Endometrial microvascular endothelial cells (primary cell): Measurements from ENCODE around the gene FNBP1. TPM values are rescaled to one million over a fixed set of nuclear protein-coding genes. Genes with fewer than 3 reads are reported as not detected.
"Not testable (repeated sequence)": the region's sequence is repeated elsewhere in the genome, so short reads cannot be mapped to it uniquely, and the experiment has no call there.

ENCODE experiments used
- in situ Hi-C: cut with HindIII; loops from 2 replicates; pipeline ENCODE4 v1.10.0; 2017; ENCODE audit warnings: low sequenced_read_pairs, low pct_unique_long_range_greater_than_20kb; ENCODE audit errors: inconsistent ontology term
- total RNA-seq: library from RNA; depleted of rRNA; stranded (reverse); fragments of >200 nt; gene quantifications from one replicate; pipeline ENCODE4 v1.2.3, GENCODE V29; 2015; ENCODE audit errors: inconsistent ontology term

FNBP1 gene
- total RNA-seq, 1 donor from 2014 or later, result 6.9 TPM

DNA sequence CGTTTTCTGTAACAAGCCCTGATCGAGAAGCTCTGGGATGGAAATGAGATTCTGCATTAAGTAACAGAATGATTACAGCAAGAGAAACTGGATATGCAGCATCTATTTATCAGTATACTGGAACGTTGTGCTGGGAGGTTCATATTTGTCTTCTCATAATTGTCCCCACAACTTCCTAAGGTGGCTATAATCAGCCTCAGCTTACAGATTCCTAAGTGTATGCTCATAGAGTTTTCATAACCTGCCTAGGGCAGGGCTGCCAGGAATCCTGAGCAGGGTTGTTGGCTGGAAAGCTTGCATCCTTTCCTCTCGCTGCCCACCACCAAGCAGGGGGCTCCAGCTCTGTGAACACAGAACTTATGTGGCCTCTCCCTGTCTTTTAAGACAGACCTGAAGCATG is 70.2 kb downstream of the FNBP1 start:
- in situ Hi-C loops, result no loop called here

DNA sequence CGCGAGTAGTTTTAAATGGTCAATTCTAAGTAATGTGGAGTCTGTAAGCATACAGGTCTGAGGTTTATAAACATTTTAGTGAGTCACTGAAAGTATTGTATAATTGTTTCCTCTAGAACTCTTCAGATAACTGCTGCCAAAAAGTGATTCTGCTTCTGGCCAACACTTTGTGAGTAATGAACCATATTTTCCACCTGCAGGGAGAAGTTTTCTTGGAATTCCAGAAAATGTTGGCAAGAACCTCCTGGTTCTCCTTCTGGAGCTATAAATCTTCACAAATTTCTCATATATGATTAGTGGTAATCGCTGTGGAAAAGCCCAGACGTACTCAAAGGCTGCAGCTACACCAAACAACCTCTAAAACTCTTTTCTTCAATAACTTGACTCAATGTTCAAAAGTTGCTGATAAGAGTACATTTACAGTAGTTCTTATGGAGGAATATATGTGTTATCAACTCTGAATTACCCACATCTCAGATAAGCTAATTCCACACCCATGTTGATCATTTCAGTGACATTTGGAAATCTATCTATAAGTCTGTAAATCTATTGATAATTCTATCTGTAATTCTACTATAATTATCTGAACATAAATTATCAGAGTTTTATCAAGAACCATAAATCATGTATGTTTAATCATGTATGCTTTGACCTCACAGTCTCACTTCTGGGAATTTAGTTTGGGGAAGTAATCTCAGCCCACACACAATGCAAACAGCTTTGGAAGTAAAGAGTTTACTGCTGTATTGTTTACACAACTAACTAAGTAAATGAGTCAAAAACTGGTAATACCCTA is 74.1 kb downstream of the FNBP1 start:
- in situ Hi-C loops, result no loop called here

DNA sequence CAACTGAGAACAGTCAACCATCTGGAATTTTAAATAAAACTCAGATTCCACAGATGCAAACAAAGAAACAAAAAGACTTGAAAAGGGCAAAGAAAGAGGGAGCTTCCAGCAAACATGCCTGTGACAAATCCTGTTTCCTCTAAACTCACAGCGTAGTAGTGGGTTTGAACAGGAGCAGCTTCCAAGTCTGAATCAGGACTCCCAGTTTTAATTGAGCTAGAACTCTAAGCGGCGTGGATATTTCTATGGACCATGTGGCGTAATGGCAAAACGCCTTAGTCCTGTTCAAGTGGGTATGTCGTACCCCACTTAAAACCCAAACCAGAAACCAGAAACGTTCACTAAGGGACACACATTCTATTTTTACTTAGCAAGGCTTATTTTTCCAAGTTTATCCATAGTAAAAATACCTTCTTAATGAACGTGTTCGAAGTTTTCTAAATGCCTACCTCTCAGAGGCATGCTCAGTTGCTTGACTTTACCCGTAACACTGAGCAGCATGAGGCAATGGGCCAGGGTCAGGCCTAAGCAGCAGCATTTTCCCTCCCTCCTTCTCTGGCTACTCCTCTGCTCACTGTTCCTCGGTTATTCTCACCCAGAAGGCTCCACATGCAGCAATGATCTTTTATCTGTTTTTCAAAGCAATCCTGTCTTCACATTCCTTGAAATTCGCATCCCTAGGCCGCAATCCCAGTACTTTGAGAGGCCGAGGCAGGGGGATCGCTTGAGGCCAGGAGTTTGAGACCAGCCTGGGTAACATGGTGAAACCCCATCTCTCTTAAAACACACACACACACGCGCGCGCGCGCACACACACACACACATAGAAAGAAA is 77.9 kb downstream of the FNBP1 start:
- in situ Hi-C loops, result no loop called here

DNA sequence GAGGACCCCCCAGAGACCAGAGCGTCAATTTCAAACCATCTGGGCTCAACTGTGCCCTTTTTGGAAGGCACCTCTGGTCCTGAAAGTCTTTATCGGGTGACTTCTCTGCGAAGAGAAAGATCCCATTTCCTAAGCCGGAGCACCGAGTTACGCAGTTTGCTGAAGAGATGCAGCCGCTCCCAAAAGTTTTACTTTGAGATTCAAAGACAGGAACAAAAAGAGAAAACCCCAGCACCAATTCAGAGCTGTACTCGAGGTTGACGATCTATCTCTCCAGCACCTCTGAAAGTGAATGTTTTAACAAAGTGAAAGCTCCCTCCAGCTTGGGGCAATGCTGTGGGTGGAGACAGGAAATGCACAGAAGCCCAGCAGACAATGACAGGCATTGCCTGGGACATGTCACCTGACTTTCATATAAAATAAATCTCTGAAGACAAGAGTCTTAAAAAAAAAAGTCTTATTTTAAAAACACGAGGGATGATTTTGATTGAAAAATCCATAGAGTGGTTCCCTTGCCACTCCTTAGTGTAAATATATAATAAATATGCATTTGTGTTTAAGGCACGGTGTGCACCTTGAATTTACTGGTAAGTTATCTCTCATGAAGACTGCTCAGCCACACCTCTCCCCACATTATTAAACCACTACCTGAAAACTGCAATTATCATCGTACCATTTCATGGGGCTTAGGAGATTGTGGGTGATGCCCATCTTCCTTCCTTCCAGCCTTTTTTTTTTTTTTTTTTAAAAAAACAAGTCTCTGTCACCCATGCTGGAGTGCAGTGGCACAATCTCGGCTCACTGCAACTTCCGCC is 79.9 kb downstream of the FNBP1 start:
- in situ Hi-C loops, result no loop called here

DNA sequence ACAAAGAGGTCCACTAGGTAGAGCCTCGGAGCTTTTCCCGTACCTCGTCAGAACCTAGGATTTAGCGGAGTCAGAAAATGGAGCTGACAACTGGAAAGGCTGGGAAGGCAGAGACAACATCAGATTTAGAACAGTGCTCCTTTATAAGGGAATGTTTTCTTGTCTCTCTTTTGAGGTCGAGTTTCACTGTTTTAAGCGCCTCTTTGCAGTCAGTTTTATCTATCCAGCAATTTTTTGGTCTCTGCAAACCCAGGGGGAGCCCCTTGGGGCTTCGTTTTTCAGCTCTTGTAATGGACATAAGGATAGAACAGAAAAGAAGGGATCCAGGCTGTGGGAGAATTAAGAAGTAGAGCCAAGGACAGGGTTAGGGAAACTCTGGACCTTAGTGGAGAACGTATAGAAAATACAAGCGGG is 80.5 kb downstream of the FNBP1 start:
- in situ Hi-C loops, result no loop called here

DNA sequence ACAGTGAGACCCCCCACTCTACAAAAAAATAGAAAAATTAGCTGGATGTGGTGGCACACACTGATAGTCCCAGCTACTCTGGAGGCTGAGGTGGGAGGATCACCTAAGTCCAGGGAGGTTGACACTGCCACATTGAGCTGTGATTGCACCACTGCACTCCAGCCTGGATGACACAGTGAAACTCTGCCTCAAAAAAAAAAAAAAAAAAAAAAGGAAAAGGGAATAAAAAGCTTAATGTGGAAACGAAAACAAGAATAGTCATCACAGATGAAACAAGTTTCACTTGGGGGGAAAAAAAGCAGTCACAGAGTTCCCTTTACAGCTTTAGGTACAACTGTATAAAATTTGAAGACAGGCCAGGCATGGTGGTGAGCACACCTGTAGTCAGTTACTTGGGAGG is 84.2 kb downstream of the FNBP1 start:
- in situ Hi-C loops, result no loop called here

DNA sequence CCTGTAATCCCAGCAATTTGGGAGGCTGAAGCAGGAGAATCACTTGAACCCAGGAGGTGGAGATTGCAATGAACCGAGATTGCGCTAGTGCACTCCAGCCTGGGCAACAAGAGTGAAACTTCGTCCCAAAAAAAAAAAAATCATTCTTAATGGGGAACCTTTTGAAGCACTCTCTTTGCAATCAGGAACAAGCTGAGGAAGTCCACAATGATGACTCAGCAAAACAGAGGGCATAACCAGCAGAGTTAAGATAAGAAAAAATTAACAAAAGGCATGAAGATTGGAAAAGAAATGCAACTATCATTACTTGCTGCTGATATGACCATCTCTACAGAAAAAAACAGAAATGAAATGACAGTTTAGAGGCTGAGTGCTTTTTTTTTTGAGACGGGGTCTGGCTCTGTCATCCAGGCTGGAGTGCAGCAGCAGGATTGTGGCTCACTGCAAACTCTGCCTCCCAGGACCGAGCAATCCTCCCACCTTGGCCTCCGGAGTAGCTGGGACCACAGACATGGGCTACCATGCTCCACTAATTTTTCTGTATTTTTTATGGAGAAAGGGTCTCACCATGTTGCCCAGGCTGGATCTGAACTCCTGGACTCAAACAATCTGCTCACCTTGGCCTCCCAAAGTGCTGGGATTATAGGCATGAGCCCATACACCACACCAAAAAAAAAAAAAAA is 88.0 kb downstream of the FNBP1 start:
- in situ Hi-C loops, result no loop called here

DNA sequence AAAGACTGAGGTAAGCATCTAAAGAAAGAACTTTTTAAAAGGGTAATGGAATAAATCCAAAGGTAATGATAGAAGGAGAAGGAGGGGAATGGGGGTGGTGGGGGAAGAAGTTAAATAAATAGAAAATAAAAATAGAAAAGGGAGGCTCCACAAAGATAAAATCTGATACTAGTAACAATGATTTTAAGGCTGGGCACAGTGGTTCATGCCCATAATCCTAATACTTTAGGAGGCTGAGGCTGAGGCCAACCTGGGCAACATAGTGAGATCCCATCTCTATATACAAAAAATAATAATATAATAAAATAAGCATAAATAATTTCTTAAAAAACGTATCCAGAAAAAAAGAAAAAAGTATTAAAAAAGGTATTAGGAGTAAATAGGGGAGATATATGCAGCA is 89.3 kb downstream of the FNBP1 start:
- in situ Hi-C loops, result no loop called here

DNA sequence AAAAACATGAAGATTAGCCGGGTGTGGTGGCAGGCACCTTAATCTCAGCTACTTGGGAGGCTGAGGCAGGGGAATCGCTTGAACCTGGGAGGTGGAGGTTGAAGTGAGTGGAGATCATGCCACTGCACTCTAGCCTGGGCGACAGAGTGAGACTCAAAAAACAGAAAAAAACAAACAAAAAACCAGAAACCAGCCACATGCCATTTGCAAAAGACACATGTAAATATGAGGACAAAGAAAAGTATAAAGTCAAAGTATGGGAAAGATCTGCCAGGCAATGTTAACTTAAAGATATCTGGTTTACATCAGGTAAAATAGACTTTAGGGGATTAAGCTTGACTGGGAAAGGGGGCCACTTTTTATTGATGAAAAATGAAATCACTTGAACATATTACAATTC is 90.7 kb downstream of the FNBP1 start:
- in situ Hi-C loops, result no loop called here

DNA sequence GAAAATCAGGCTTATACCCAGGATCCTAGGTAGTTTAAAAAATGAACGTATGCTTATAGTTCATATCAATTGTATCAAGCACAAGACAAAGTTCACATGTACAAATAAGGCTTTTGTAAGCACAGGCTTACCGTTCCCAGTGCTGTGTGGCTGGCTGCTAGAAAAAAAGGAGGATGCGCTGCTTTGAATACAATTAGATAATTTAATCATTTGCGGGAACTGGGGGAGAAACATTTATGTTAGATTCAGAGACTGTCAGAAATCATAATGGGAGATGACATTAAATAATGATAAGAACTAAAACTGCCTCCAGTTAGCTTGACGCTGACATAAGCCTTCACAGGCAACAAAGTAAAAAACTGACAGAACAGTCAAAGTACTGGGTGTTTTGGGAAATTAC is 93.2 kb downstream of the FNBP1 start:
- in situ Hi-C loops, result no loop called here

DNA sequence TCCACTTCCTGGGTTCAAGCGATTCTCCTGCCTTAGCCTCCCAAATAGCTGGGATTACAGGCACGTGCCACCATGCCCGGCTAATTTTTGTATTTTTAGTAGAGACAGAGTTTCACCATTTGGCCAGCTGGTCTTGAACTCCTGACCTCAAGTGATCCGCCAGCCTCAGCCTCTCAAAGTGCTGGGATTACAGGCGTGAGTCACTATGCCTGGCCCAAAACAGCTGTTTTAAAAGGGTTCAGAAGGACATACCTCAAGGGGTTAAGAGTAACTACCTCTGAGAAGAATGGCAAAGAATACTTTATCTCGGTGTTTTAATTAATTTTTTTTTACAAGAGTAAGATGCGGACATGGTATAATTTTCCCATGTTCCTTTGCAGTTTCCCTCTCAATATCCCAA is 94.4 kb downstream of the FNBP1 start:
- in situ Hi-C loops, result not testable (repeated sequence)

DNA sequence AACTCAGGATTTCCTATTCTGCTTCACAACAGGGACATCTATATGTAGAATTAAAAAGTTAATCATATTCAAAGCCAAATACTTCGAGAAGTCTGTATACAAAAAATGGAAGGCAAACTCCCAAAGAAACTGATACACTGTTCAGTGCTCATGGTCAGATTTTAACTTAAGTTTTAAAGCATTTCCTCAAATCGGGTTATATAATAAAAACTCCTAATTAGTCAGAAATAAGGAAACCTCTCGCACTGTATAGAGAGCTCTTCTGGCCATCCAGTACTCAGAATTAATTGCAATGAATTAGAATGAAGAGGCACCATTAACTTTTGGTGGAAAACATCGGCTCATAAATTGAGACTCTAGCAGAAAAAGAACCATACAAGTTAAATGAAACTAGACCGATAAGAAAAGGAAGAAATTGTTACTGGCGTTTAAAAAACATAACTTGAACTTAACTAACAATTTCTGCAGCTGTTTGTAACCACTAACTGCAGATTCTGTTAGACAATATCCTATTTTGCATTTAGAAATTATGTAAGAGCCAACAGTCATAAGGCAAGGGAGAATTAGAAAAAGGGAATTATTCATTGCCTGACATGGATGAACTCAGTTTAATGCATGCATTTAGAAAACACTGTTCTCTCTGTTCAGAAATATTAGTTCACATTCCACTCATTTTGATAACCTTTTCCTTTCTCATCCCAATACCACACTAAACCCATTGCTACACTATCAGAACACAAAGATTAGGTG is 96.6 kb downstream of the FNBP1 start:
- in situ Hi-C loops, result no loop called here

DNA sequence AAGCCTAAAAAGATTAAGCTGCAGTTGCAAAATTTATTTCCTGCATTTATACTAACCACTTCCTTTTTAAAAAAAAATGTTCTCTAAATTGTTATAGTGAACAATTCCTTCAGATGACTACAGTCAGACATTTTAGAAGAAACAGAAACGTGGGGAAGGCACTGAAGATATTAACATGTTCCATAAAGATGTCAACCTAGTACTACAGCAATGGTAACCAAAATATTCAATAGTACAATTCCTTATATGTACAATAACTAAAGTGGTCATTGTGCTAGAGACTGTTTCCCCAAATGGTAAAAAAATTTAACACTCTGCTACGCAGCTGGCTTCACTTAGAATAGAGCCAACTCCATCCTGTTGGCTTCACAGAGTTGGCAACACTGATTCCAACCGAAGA is 97.7 kb downstream of the FNBP1 start:
- in situ Hi-C loops, result no loop called here

DNA sequence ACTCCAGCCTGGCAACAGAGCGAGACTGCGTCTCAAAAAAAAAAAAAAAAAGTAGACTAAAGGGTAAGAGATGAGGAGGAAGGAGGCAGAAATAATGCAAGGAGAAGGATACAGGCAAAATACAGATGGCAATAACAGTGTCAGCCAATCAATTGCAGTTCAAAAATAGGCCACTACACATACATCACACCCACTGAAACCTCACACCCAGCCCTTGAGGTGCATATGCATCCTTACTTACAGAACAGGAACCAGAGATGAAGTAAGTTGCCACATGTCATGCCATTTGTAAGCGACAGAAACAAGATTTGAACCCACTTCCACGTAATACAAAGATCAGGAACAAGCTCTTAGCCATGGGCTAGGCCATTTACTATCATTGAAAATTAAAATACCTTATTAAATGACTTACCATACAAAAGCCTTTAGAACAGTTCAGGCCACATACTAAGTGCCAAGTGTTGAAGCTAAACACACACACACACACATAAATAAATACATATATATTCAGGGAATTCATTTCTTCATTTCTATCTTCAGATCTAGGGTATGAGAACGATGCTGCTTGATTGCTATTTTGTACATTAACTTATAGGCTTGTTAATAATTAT is 98.4 kb downstream of the FNBP1 start:
- in situ Hi-C loops, result no loop called here

DNA sequence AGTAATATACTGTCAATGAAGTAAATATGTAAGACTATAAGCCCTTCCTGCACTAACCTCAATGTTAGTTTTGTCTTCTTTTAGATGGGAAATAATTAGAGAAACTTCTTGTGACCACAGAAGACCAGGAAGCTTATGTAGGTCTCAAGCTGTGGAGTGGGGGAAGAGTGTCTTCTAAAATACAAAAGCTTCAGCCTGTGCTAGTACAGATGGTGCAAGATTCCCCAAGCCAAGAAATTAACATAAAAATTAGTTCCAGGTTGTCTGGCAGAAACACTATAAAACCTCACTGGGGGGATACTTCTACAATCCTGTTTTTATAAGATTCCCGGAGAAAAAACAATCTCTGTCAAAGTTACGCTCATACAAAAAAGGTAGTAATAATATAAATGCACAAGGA is 103.6 kb downstream of the FNBP1 start:
- in situ Hi-C loops, result no loop called here

DNA sequence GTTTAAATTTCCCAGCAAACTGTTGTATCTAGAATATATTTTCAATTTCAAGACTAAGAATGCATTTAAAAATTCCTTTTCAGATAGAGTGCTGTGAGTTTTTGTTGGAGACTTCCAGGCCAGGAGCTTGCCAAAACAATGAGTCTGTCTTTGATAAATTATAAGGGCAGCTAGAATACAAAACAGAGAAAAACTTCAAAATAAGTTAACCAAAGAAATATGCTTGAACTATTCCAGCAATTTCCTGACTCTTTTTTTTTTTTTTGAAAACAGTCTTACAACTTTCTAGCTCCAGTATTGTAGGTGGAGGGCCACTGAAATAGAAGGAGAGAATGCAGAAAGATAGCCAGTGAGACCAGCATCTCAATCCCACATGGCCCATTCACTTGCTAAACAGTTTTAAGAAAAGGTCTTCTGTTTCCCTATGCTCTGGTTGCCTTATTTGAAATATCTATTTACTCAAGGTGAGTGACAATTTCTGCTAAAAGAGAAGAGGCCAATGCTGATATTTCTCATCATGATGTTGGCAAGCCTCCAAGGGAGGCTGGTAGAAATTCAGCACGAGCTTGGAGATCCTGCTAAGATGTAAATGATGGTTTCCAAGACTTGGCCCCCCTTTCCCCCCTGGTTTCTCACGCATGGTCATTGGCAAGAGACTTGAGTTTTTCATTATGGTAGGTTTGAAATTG is 104.6 kb downstream of the FNBP1 start:
- in situ Hi-C loops, result no loop called here

DNA sequence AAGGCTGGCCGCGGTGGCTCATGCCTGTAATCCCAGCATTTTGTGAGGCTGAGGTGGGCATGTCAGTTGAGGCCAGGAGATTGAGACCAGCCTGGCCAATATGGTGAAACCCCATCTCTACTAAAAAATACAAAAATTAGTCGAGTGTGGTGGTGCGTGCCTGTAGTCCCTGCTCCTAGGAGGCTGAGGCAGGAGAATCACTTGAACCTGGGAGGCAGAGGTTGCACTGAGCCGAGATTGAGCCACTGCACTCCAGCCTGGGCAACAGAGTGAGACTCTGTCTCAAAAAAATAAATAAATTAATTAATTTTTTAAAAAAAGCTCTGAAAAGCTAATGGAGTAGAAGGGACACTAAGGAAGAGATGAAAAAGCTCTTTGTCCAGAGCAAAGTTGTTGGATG is 105.1 kb downstream of the FNBP1 start:
- in situ Hi-C loops, result not testable (repeated sequence)
